ENCODE measurements around the gene MOB3B.
"Not testable (repeated sequence)": the region's sequence is repeated elsewhere in the genome, so short reads cannot be mapped to it uniquely, and the experiment has no call there.

The MOB3B gene

GRCh38 chr9:27429436-27429835 is 100.2 kb downstream of the MOB3B start:
- Histone ChIP-seq H3K9ac (ENCODE audit: low read depth in 1 of 2, low read length in 2 of 2) (no peak overlapping the region), H3K36me3 (ENCODE audit: control insufficient read depth in 1 of 2, insufficient read depth in 2 of 2, low read length in 2 of 2) (no peaks in the 10 kb centered on the region), H3K4me3 (ENCODE audit: low read depth in 1 of 2, low read length in 2 of 2) (no peak overlapping the region), H3K9me3 (ENCODE audit: control insufficient read depth in 1 of 2, low read length in 2 of 2) (no peaks in the 10 kb centered on the region), H3K27me3 (ENCODE audit: control insufficient read depth in 1 of 2, insufficient read depth in 2 of 2, low read length in 2 of 2) (no peaks in the 10 kb centered on the region), H3K4me1 (ENCODE audit: control insufficient read depth in 1 of 2, insufficient read depth in 2 of 2, low read length in 2 of 2) (peaks cover 0 to 42% of the 10 kb centered on the region in 2 donors), H3K27ac (ENCODE audit: low read depth, low read length) (no peak overlapping the region)

GRCh38 chr9:27428551-27428950 is 101.1 kb downstream of the MOB3B start:
- H3K27me3 ChIP-seq (ENCODE audit: control insufficient read depth in 1 of 2, insufficient read depth in 2 of 2, low read length in 2 of 2), result no peaks in the 10 kb centered on the region
- H3K4me3 ChIP-seq (ENCODE audit: low read depth in 1 of 2, low read length in 2 of 2), result no peak overlapping the region
- H3K36me3 ChIP-seq (ENCODE audit: control insufficient read depth in 1 of 2, insufficient read depth in 2 of 2, low read length in 2 of 2), result no peaks in the 10 kb centered on the region
- H3K9me3 ChIP-seq (ENCODE audit: control insufficient read depth in 1 of 2, low read length in 2 of 2), result no peaks in the 10 kb centered on the region
- no peak overlapping the region for H3K27ac ChIP-seq (ENCODE audit: low read depth, low read length)
- peaks cover 0 to 36% of the 10 kb centered on the region in 2 donors for H3K4me1 ChIP-seq (ENCODE audit: control insufficient read depth in 1 of 2, insufficient read depth in 2 of 2, low read length in 2 of 2)
- H3K9ac ChIP-seq (ENCODE audit: low read depth in 1 of 2, low read length in 2 of 2), result no peak overlapping the region

GRCh38 chr9:27427272-27427643 is 102.4 kb downstream of the MOB3B start:
- H3K27ac ChIP-seq (ENCODE audit: low read depth, low read length), result no peak overlapping the region
- no peak overlapping the region for H3K9ac ChIP-seq (ENCODE audit: low read depth in 1 of 2, low read length in 2 of 2)
- H3K4me3 ChIP-seq (ENCODE audit: low read depth in 1 of 2, low read length in 2 of 2), result no peak overlapping the region
- no peaks in the 10 kb centered on the region for H3K9me3 ChIP-seq (ENCODE audit: control insufficient read depth in 1 of 2, low read length in 2 of 2)
- peaks cover 0 to 28% of the 10 kb centered on the region in 2 donors for H3K4me1 ChIP-seq (ENCODE audit: control insufficient read depth in 1 of 2, insufficient read depth in 2 of 2, low read length in 2 of 2)
- no peaks in the 10 kb centered on the region for H3K36me3 ChIP-seq (ENCODE audit: control insufficient read depth in 1 of 2, insufficient read depth in 2 of 2, low read length in 2 of 2)
- H3K27me3 ChIP-seq (ENCODE audit: control insufficient read depth in 1 of 2, insufficient read depth in 2 of 2, low read length in 2 of 2), result no peaks in the 10 kb centered on the region

- Histone ChIP-seq H3K4me1 (ENCODE audit: control insufficient read depth in 1 of 2, insufficient read depth in 2 of 2, low read length in 2 of 2) (peaks cover 0 to 26% of the 10 kb centered on the region in 2 donors), H3K27me3 (ENCODE audit: control insufficient read depth in 1 of 2, insufficient read depth in 2 of 2, low read length in 2 of 2) (no peaks in the 10 kb centered on the region), H3K9me3 (ENCODE audit: control insufficient read depth in 1 of 2, low read length in 2 of 2) (no peaks in the 10 kb centered on the region), H3K36me3 (ENCODE audit: control insufficient read depth in 1 of 2, insufficient read depth in 2 of 2, low read length in 2 of 2) (no peaks in the 10 kb centered on the region), H3K4me3 (ENCODE audit: low read depth in 1 of 2, low read length in 2 of 2) (no peak overlapping the region), H3K27ac (ENCODE audit: low read depth, low read length) (no peak overlapping the region), H3K9ac (ENCODE audit: low read depth in 1 of 2, low read length in 2 of 2) (no peak overlapping the region)
Observed at GRCh38 chr9:27426511-27427271, 102.9 kb downstream of the MOB3B start.

- no peak overlapping the region for H3K27ac ChIP-seq (ENCODE audit: low read depth, low read length)
- H3K27me3 ChIP-seq (ENCODE audit: control insufficient read depth in 1 of 2, insufficient read depth in 2 of 2, low read length in 2 of 2), result no peaks in the 10 kb centered on the region
- H3K9ac ChIP-seq (ENCODE audit: low read depth in 1 of 2, low read length in 2 of 2), result no peak overlapping the region
- H3K4me1 ChIP-seq (ENCODE audit: control insufficient read depth in 1 of 2, insufficient read depth in 2 of 2, low read length in 2 of 2), result peaks cover 0 to 26% of the 10 kb centered on the region in 2 donors
- no peak overlapping the region for H3K4me3 ChIP-seq (ENCODE audit: low read depth in 1 of 2, low read length in 2 of 2)
- H3K36me3 ChIP-seq (ENCODE audit: control insufficient read depth in 1 of 2, insufficient read depth in 2 of 2, low read length in 2 of 2), result no peaks in the 10 kb centered on the region
- no peaks in the 10 kb centered on the region for H3K9me3 ChIP-seq (ENCODE audit: control insufficient read depth in 1 of 2, low read length in 2 of 2)
Observed at GRCh38 chr9:27425827-27426510, 103.6 kb downstream of the MOB3B start.

GRCh38 chr9:27423915-27424710 is 105.5 kb downstream of the MOB3B start:
- no peaks in the 10 kb centered on the region for H3K36me3 ChIP-seq (ENCODE audit: control insufficient read depth in 1 of 2, insufficient read depth in 2 of 2, low read length in 2 of 2)
- H3K27me3 ChIP-seq (ENCODE audit: control insufficient read depth in 1 of 2, insufficient read depth in 2 of 2, low read length in 2 of 2), result no peaks in the 10 kb centered on the region
- H3K4me1 ChIP-seq (ENCODE audit: control insufficient read depth in 1 of 2, insufficient read depth in 2 of 2, low read length in 2 of 2), result peaks cover 0 to 16% of the 10 kb centered on the region in 2 donors
- no peak overlapping the region for H3K4me3 ChIP-seq (ENCODE audit: low read depth in 1 of 2, low read length in 2 of 2)
- no peaks in the 10 kb centered on the region for H3K9me3 ChIP-seq (ENCODE audit: control insufficient read depth in 1 of 2, low read length in 2 of 2)
- no peak overlapping the region for H3K9ac ChIP-seq (ENCODE audit: low read depth in 1 of 2, low read length in 2 of 2)
- no peak overlapping the region for H3K27ac ChIP-seq (ENCODE audit: low read depth, low read length)

GRCh38 chr9:27422279-27422834 is 107.3 kb downstream of the MOB3B start:
- no peaks in the 10 kb centered on the region for H3K27me3 ChIP-seq (ENCODE audit: control insufficient read depth in 1 of 2, insufficient read depth in 2 of 2, low read length in 2 of 2)
- H3K9me3 ChIP-seq (ENCODE audit: control insufficient read depth in 1 of 2, low read length in 2 of 2), result no peaks in the 10 kb centered on the region
- no peak overlapping the region for H3K4me3 ChIP-seq (ENCODE audit: low read depth in 1 of 2, low read length in 2 of 2)
- no peak overlapping the region for H3K27ac ChIP-seq (ENCODE audit: low read depth, low read length)
- H3K36me3 ChIP-seq (ENCODE audit: control insufficient read depth in 1 of 2, insufficient read depth in 2 of 2, low read length in 2 of 2), result no peaks in the 10 kb centered on the region
- H3K9ac ChIP-seq (ENCODE audit: low read depth in 1 of 2, low read length in 2 of 2), result no peak overlapping the region
- H3K4me1 ChIP-seq (ENCODE audit: control insufficient read depth in 1 of 2, insufficient read depth in 2 of 2, low read length in 2 of 2), result peaks cover 0 to 16% of the 10 kb centered on the region in 2 donors

- Histone ChIP-seq H3K36me3 (ENCODE audit: control insufficient read depth in 1 of 2, insufficient read depth in 2 of 2, low read length in 2 of 2) (no peaks in the 10 kb centered on the region), H3K9me3 (ENCODE audit: control insufficient read depth in 1 of 2, low read length in 2 of 2) (no peaks in the 10 kb centered on the region), H3K9ac (ENCODE audit: low read depth in 1 of 2, low read length in 2 of 2) (no peak overlapping the region), H3K27ac (ENCODE audit: low read depth, low read length) (no peak overlapping the region), H3K4me1 (ENCODE audit: control insufficient read depth in 1 of 2, insufficient read depth in 2 of 2, low read length in 2 of 2) (peaks cover 0 to 8% of the 10 kb centered on the region in 2 donors), H3K4me3 (ENCODE audit: low read depth in 1 of 2, low read length in 2 of 2) (no peak overlapping the region), H3K27me3 (ENCODE audit: control insufficient read depth in 1 of 2, insufficient read depth in 2 of 2, low read length in 2 of 2) (no peaks in the 10 kb centered on the region)
Observed at GRCh38 chr9:27421577-27421976, 108.0 kb downstream of the MOB3B start.

GRCh38 chr9:27419558-27419957 is 110.1 kb downstream of the MOB3B start:
- H3K9me3 ChIP-seq (ENCODE audit: control insufficient read depth in 1 of 2, low read length in 2 of 2); H3K27ac ChIP-seq (ENCODE audit: low read depth, low read length); H3K4me1 ChIP-seq (ENCODE audit: control insufficient read depth in 1 of 2, insufficient read depth in 2 of 2, low read length in 2 of 2); H3K27me3 ChIP-seq (ENCODE audit: control insufficient read depth in 1 of 2, insufficient read depth in 2 of 2, low read length in 2 of 2); H3K9ac ChIP-seq (ENCODE audit: low read depth in 1 of 2, low read length in 2 of 2); H3K36me3 ChIP-seq (ENCODE audit: control insufficient read depth in 1 of 2, insufficient read depth in 2 of 2, low read length in 2 of 2); H3K4me3 ChIP-seq (ENCODE audit: low read depth in 1 of 2, low read length in 2 of 2): not testable (repeated sequence)

Data from duodenal mucosa (tissue), 2 donors.